ENCODE measurements around the gene MMP3.

The MMP3 gene

GRCh38 chr11:102791271-102792036 is 52.0 kb downstream of the MMP3 start:
- DNase-seq (ENCODE audit: low read depth, low spot score) = peak; percentile 17

DNA sequence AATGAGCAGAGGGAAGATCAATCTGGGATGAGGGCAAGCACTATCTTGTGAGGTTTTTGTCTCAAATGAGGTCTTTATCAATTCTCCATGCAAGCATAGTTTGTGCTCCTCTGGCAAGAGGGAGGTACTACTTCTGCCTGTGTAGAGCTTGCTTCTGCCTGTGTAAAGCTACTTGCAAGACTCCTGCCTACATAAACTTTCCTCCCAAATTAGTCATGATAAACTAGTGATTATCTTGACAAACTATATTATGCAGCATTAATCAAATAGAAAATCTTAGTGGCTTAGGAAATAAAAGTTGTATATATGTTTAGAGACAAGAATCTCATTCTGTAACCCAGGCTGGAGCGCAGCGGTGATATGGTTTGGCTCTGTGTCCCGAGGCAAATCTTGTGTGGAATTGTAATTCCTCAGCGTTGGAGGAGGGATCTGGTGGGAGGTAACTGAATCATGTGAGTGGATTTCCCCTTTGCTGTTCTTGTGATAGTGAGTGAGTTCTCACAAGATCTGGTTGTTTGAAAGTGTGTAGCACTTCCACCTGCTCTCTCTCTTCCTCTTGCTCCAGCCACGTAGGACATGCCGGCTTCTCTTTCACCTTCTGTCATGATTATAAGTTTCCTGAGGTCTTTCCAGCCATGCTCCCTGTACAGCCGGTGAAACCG is 54.9 kb downstream of the MMP3 start:
- no peak for DNase-seq (ENCODE audit: low read depth, low spot score)
